Lower leg skin (tissue), 4 donors: Measurements from ENCODE around the gene SMARCB1. TPM values are rescaled to one million over a fixed set of nuclear protein-coding genes. Genes with fewer than 3 reads are reported as not detected.

ENCODE experiments used
- DNase-seq, 2 donors: peaks; one replicate each; pipeline ENCODE4 v3.0.0-alpha.2; 2019; ENCODE audit warnings: low spot score in 2 of 2
- H3K4me3 ChIP-seq: fragments of 200-600 bp; sonication (generic); 2 replicates; pipeline ENCODE4 v1.5.1; 2017; ENCODE audit warnings: mild to moderate bottlenecking, low read depth; ENCODE audit not compliant: poor library complexity, severe bottlenecking
- POLR2A ChIP-seq, 2 donors: fragments of 450-650 bp; IDR thresholded peaks; one replicate each; pipeline ENCODE4 v1.6.1; 2016 to 2017; ENCODE audit warnings: antibody characterized with exemption in 2 of 2, mild to moderate bottlenecking in 1 of 2, moderate library complexity in 1 of 2
- WGBS, 2 donors: methylation state at CpG; one replicate each; pipeline ENCODE4 v1.1.5; 2018; 5-methylcytosine and 5-hydroxymethylcytosine counted together
- intact Hi-C: fragments of 100-400 bp; cut with DNase I; formaldehyde crosslinking; loops from one replicate; pipeline ENCODE4 v1.15.0; 2023; ENCODE audit warnings: low total_unique reads
- total RNA-seq, 4 donors: library from RNA; depleted of rRNA; stranded (reverse); fragments of >200 nt; gene quantifications; one replicate each; pipeline ENCODE4 v1.1.0, GENCODE V29; 2016
- TF ChIP-seq, protein P1 (sequence below), 3 donors: fragments of 450-650 bp; IDR thresholded peaks; one replicate each; pipeline ENCODE4 v1.5.1; 2016; ENCODE audit warnings: antibody characterized with exemption in 3 of 3, mild to moderate bottlenecking in 3 of 3, moderate library complexity in 2 of 3

SMARCB1 gene
- total RNA-seq, 4 donors from 2014 or later: 52.2 to 61.6 (median 55.2) TPM

DNA sequence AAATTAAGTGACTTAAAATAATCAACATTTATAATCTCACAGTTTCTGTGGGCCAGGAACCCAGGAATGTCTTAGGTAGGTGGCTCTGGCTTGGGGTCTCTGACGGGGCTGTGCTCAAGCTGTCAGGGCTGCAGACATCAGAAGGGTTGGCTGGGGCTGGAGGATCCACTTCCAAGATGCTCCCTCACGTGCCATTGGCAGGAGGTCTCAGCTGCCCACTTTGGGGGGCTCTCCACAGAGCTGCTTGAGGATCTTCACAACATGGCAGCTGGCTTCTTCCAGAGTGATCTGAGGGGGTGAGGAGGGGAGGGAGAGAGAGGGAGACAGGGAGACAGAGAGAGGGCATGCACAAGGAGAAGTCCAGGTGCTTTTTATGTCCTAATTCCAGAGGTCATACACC, 89.0 kb downstream of the SMARCB1 start:
- TF ChIP-seq, protein P1, sequence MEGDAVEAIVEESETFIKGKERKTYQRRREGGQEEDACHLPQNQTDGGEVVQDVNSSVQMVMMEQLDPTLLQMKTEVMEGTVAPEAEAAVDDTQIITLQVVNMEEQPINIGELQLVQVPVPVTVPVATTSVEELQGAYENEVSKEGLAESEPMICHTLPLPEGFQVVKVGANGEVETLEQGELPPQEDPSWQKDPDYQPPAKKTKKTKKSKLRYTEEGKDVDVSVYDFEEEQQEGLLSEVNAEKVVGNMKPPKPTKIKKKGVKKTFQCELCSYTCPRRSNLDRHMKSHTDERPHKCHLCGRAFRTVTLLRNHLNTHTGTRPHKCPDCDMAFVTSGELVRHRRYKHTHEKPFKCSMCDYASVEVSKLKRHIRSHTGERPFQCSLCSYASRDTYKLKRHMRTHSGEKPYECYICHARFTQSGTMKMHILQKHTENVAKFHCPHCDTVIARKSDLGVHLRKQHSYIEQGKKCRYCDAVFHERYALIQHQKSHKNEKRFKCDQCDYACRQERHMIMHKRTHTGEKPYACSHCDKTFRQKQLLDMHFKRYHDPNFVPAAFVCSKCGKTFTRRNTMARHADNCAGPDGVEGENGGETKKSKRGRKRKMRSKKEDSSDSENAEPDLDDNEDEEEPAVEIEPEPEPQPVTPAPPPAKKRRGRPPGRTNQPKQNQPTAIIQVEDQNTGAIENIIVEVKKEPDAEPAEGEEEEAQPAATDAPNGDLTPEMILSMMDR (IDR thresholded peaks at IDR 0.05): no peak
- TF ChIP-seq POLR2A (IDR thresholded peaks at IDR 0.05): no peak
- intact Hi-C loops: no loop called here
- DNase-seq: no peak
- WGBS, 2 donors: 83 to 87% methylated on average over 2 of the region's 2 CpGs
- H3K4me3 ChIP-seq: no peak overlapping the region

GRCh38 chr22:23877566-23877965, 90.8 kb downstream of the SMARCB1 start:
- DNase-seq: no peak
- H3K4me3 ChIP-seq: no peak overlapping the region
- intact Hi-C loops: no loop called here
- TF ChIP-seq, protein P1 (IDR thresholded peaks at IDR 0.05): no peak
- no peak for TF ChIP-seq POLR2A (IDR thresholded peaks at IDR 0.05)
- WGBS, 2 donors: 95 to 97% methylated on average over 8 of the region's 8 CpGs

DNA sequence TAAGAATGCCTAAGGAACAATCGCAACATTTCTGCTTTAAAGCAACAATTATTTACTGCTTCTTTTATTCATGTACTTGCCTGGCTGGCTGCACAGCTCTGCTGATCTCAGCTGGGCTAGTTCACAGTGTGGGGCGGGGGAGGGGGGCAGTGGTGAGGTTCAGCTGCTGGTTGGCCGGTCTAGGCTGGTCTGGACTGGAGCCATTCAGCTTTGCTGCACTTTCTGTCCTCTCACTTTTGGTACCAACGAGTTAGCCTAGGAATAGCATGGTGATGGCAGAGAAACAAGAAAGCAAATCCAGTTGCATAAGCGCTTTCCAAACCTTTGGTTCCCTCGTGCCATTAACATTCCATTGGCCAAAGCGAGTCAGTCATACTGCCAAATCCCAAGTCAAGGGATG, 91.5 kb downstream of the SMARCB1 start:
- WGBS, 2 donors: 87 to 91% methylated on average over 7 of the region's 7 CpGs
- no peak for TF ChIP-seq POLR2A (IDR thresholded peaks at IDR 0.05)
- TF ChIP-seq, protein P1 (IDR thresholded peaks at IDR 0.05): no peak
- DNase-seq: no peak
- intact Hi-C loops: no loop called here
- H3K4me3 ChIP-seq: no peak overlapping the region

GRCh38 chr22:23882370-23882769, 95.6 kb downstream of the SMARCB1 start:
- intact Hi-C loops: no loop called here
- TF ChIP-seq, protein P1 (IDR thresholded peaks at IDR 0.05): no peak
- no peak for TF ChIP-seq POLR2A (IDR thresholded peaks at IDR 0.05)
- 51 to 67% methylated on average over 10 to 18 of the region's 20 CpGs for WGBS, 2 donors
- H3K4me3 ChIP-seq: no peak overlapping the region
- DNase-seq: no peak

DNA sequence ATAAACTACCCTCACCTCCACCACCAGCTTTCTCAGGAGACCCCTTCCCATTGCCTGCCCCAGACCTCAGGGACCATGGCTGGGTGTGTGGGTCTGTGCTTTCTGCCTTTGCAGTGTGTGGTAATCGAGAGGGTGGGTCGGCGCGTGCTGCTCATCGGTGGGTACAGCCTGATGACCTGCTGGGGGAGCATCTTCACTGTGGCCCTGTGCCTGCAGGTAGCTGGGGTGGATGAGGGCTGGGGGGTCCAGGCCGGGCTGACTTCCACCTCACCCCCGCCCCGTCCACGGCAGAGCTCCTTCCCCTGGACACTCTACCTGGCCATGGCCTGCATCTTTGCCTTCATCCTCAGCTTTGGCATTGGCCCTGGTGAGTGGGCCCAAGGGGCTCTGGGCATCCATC, 96.9 kb downstream of the SMARCB1 start:
- no peak overlapping the region for H3K4me3 ChIP-seq
- intact Hi-C loops: no loop called here
- DNase-seq: no peak
- TF ChIP-seq, protein P1 (IDR thresholded peaks at IDR 0.05): no peak
- TF ChIP-seq POLR2A (IDR thresholded peaks at IDR 0.05): no peak
- WGBS, 2 donors: 90% methylated on average over 7 to 9 of the region's 9 CpGs

GRCh38 chr22:23884140-23884539, 97.4 kb downstream of the SMARCB1 start:
- TF ChIP-seq, protein P1 (IDR thresholded peaks at IDR 0.05): no peak
- no peak for TF ChIP-seq POLR2A (IDR thresholded peaks at IDR 0.05)
- no peak overlapping the region for H3K4me3 ChIP-seq
- no peak for DNase-seq
- intact Hi-C loops: no loop called here
- WGBS, 2 donors: 98 to 100% methylated on average over 4 to 6 of the region's 9 CpGs
